ENCODE data around the gene TMCC1. TPM values are rescaled to one million over a fixed set of nuclear protein-coding genes. Genes with fewer than 3 reads are reported as not detected.

TMCC1 gene
- total RNA-seq, 1 donor from 2014 or later: 52.5 TPM

- Mint-ChIP-seq H3K4me1 (ENCODE audit: low read depth) (no peaks in the 10 kb centered on the region), H3K27ac (no peak overlapping the region), H3K9me3 (ENCODE audit: low read depth) (peaks cover 15% of the 10 kb centered on the region), H3K4me3 (ENCODE audit: low read depth) (no peak overlapping the region), H3K27me3 (no peaks in the 10 kb centered on the region), H3K36me3 (ENCODE audit: insufficient read depth) (peaks cover 12% of the 10 kb centered on the region)
- no peak for TF ChIP-seq CTCF (IDR thresholded peaks at IDR 0.05; ENCODE audit: unreplicated experiment)
- no peak for DNase-seq (ENCODE audit: low spot score, unreplicated experiment)
These were observed 143.8 kb downstream of the TMCC1 start for GRCh38 chr3:129749692-129750091.

- no peak for TF ChIP-seq CTCF (IDR thresholded peaks at IDR 0.05; ENCODE audit: unreplicated experiment)
- Mint-ChIP-seq H3K27me3 (no peaks in the 10 kb centered on the region), H3K27ac (no peak overlapping the region), H3K36me3 (ENCODE audit: insufficient read depth) (peaks cover 2% of the 10 kb centered on the region), H3K4me1 (ENCODE audit: low read depth) (no peaks in the 10 kb centered on the region), H3K4me3 (ENCODE audit: low read depth) (no peak overlapping the region), H3K9me3 (ENCODE audit: low read depth) (peaks cover 5% of the 10 kb centered on the region)
- no peak for DNase-seq (ENCODE audit: low spot score, unreplicated experiment)
These were observed 145.5 kb downstream of the TMCC1 start for GRCh38 chr3:129747992-129748391.

DNA sequence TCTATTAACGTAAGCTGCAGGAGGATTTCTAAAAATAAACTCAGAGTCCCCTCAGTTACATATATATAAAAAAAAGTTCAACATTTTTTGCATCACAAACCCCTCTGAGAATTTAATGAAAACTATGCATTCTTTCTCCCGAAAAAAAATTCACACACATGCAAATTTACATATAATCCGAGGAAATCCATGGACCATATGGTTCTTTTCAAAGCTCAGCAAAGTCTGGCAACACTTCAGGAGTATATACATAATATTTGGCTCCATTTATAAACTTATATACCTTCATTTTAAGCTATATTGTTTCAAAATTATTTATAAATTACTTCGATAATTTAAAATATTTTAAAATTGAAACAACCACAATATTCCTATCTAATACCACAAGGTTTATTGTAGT, 146.4 kb downstream of the TMCC1 start:
- no peak for TF ChIP-seq CTCF (IDR thresholded peaks at IDR 0.05; ENCODE audit: unreplicated experiment)
- Mint-ChIP-seq H3K4me1 (ENCODE audit: low read depth) (no peaks in the 10 kb centered on the region), H3K27me3 (no peaks in the 10 kb centered on the region), H3K9me3 (ENCODE audit: low read depth) (no peaks in the 10 kb centered on the region), H3K27ac (no peak overlapping the region), H3K36me3 (ENCODE audit: insufficient read depth) (no peaks in the 10 kb centered on the region), H3K4me3 (ENCODE audit: low read depth) (no peak overlapping the region)
- DNase-seq (ENCODE audit: low spot score, unreplicated experiment): no peak

- Mint-ChIP-seq H3K4me3 (ENCODE audit: low read depth) (no peak overlapping the region), H3K27ac (no peak overlapping the region), H3K4me1 (ENCODE audit: low read depth) (peaks cover 2% of the 10 kb centered on the region), H3K36me3 (ENCODE audit: insufficient read depth) (no peaks in the 10 kb centered on the region), H3K9me3 (ENCODE audit: low read depth) (no peaks in the 10 kb centered on the region), H3K27me3 (no peaks in the 10 kb centered on the region)
- no peak for TF ChIP-seq CTCF (IDR thresholded peaks at IDR 0.05; ENCODE audit: unreplicated experiment)
- no peak for DNase-seq (ENCODE audit: low spot score, unreplicated experiment)
These were observed 146.9 kb downstream of the TMCC1 start for GRCh38 chr3:129746629-129747028.

DNA sequence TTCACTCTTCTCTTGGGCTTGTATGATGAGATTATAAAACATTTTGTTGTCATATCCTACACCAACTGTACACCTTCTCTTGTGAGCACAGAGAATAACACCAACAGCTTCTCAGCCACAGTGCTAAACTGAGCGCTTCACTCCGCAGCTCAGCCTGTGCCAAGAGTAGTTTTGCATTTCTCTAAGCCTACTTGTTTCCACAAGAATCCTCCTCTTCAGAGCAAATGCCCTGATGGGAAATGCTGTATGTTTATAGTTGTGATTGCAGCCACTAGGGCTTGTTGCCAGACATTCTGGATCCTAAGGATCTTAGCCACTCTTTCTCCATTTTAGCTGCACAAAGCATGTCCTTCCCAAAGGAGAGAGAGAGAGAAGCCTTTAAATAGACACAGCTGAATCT, 148.3 kb downstream of the TMCC1 start:
- Mint-ChIP-seq H3K9me3 (ENCODE audit: low read depth) (no peaks in the 10 kb centered on the region), H3K4me3 (ENCODE audit: low read depth) (no peak overlapping the region), H3K36me3 (ENCODE audit: insufficient read depth) (no peaks in the 10 kb centered on the region), H3K4me1 (ENCODE audit: low read depth) (peaks cover 3% of the 10 kb centered on the region), H3K27ac (peak overlapping the region; percentile 0), H3K27me3 (no peaks in the 10 kb centered on the region)
- TF ChIP-seq CTCF (IDR thresholded peaks at IDR 0.05; ENCODE audit: unreplicated experiment): no peak
- no peak for DNase-seq (ENCODE audit: low spot score, unreplicated experiment)

Measured in progenitor cell of endocrine pancreas (in vitro differentiated cells).